DMS53 treated with DMSO at 0.1 percent for 48 hours (cell line): ENCODE measurements around the gene PXDN.
"Not testable (repeated sequence)": the region's sequence is repeated elsewhere in the genome, so short reads cannot be mapped to it uniquely, and the experiment has no call there.

Experiments used
- DNase-seq: peaks from one replicate; lab custom pipeline; 2025; ENCODE audit not compliant: unreplicated experiment; lab: John Stamatoyannopoulos, UW

Gene PXDN

DNA sequence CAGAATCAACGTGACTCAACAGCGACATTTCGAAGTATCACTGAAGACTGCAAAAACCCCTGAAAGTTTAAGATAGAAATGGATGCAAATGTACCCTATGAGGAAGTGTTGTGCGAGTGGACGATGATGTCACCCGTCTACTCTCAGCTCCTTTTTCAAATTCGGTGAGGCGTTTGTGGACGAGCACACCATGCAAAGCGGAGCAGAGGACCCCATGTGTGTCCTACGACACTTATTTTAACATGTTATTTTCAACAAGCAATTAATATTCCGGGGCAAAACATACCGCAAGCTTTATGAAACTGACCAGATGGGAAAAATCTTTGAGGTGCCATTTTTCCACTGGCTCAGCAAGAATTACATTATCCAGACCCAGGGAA is 2.0 kb downstream of the PXDN start:
- DNase-seq: no peak

DNA sequence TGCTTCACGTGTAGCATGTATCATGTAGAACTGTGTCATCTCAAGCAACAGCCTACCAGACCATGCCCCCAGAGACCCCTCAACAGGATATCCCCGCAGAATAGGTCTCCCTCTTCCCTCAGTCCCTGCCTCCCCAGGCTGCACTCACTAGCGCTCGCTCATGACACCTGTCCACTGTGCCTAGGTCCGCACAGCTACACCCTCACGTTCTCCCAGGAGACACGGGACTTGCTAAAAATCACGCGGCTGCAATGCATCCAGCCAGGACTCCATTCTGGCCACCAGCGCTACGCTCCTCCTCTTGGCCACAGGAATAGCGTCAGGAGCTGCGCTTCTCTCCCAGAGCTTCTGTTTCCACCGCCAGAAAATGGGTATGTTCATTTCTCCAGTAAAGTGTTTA is 2.5 kb downstream of the PXDN start:
- DNase-seq: no peak

DNA sequence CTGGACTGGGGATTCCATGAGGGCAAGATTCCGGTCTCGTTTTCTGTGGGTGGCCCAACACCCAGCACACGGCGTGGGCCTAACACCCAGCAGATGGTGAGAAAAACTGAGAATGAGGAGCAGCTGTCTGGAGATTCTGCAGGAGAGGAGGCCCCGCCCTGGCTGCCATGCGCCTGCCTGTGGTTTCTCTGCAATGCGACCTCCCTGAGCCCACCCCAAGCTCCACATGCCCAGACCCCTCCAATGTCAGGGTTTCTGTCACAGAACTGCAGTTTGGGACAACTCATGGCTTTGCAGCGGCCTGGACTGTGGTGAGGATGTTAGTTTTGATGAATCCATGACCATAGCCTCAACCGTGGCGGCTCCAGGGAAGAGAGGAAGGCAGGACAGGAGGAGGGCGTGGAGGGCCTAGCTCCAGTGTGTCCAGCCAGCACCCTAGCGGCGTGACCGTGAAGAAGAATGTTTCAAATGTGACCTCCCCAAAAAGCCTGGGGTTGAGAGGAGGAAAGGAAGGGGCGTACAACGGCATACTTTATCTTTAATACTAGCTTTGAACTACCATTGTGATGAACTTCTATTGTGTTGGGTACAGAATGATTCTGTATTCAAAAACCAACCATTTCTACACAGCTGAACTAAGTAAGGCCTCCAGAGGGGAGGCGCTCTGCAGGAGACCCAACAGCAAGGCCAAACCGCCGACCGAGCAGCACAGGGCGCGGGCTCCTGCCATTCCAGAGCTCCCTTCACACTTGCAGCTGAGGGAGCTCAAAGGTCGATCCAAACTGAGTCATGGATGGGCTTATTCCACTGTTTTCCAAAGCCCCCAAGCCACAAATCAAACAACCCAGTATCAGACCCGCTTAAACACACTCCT is 3.4 kb downstream of the PXDN start:
- no peak for DNase-seq

DNA sequence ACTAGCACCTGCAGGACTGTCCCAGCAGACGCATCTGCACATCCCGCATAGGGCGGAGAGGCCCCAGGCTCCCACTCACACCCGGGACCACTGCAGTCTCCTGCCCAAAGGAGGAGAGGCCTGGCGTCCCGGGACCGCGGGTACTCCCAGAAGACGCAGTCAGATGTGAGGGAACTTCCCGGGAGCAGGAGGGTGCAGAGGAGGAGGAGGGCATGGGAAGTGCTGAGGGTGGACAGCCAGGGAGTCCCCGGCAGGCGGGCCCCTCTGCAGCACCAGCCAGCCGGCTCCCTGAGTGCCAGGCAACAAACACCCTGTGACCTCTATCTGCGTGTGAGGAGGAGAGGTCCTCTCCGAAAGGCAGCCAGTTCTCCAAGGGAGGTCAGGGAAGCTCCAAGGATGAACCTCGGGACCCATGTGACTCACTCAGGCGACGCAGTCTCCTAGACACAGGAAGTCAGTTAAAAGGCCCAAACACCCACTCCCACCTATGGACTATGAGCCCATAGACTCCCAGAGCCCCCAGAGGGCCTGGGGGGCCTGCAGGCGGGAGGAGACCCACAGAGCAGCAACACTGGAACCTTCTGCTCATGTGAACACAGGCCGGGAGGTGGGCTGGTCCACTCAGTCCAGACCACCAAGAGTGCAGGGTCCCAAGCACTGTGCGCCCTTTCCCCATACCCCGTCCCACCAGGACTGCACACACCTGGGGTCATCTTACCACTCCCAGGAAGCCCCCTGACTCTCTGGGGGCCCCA is 4.2 kb downstream of the PXDN start:
- DNase-seq: no peak

DNA sequence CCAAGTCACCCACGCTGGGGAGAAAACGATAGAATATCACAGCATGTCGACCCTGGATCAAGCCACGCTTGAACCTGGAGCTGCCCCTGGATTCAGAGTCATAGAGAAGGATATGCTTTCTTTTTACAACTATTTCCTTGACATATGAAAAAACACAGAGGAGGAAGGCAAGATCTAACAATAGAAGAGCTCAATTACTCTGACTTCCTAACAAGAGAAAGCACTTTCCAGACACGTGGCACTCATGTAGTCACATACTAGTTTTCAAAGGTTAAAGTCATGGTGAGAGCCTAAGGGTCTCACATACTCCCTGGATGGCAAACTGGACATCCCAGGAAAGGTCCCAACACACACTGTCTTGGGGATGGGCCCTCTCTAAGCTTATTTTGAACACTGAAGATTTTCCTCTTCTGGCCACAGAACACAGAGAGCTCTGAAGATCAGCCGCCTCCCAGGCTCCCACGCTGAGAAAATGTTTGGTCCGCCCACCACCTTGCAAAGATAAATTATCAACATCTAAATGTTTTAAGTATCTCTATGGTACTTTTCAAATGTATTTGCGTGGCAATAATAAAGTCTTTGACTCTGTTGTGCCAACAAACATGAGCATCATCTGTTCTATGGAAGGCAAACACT is 4.9 kb downstream of the PXDN start:
- no peak for DNase-seq

DNA sequence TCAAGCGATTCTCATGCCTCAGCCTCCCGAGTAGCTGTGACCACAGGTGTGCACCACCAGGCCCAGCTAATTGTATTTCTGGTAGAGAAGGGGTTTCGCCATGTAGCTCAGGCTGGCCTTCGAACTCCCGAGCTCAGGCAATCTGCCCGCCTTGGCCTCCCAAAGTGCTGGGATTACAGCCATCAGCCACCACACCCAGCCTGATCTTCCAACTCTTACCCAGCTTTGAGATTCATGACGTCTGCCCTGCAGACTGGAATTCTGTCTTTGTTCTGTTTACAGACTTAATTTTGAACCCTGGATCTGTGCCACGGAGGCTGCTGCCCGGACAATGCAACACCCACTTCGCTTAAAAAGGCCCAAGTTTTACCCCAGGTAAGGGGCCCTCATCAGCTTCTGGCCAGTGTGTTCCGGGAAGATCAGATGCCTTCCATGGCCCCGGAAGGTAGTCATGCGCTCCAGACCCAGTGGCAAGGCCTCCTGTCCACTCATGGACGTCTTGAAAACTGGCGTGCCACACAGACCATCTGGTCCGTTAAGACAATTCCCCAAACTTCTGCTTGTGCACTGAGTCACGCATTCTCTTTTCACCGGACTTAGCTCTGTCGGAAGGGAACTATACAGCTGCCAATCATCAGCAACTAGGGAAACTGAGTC is 5.5 kb downstream of the PXDN start:
- no peak for DNase-seq

DNA sequence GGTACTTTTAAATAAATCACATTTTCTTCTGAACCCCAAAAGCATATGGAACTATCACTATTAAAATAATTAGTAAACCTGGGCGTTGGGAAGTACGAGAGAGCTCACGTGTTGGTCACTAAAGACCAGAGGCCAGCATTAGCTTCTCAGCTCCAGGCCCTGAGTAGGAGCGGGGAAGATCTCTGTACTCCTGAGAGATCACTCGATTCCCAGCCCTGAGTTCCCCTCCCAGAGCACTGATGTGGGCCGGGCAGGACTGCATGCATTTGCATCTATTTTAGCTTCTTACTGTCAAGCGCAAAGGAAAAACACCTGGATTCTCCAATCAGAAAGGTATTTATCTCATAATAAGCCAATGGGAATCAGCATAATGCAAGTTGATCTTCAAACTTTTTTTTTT is 6.2 kb downstream of the PXDN start:
- no peak for DNase-seq

DNA sequence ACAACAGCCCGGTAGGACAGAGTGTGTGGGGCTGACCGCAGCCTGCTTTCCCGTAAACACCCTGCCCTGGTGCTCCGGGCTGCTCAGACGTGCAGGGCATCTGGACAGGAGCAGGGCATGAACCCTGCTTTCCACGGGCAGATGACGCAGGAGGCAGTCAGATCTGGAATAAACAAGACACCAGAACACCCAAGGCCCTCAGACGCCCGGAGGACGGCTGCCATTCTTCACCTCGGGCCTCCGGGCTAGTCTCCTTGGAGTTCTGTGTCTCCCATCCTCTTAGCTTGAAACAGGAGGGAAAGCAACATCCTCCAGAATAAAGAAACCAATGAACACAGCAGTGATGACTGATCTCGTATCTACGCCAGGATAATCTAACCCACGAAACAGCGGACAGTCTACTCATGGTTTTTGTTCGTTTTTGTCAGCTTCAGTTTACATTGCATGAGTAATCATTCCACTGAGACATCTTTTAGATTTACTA is 7.3 kb downstream of the PXDN start:
- DNase-seq: no peak

DNA sequence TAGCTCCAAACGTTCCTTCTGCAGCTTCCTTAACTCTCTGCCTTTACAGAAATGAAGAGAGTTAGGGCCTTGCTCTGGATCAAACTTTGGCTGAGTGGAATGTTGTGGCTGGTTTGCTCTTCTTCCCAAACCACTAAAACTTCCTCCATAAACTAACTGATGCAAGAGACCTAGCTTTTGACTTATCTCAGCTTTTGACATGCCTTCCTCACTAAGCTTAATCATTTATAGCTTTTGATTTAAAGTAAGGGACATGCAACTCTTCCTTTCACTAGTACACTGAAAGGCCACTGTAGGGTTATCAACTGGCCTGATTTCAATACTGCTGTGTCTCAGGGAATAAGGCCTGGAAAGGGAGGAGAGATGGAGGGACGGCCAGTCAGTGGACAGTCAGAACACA is 8.3 kb downstream of the PXDN start:
- no peak for DNase-seq

DNA sequence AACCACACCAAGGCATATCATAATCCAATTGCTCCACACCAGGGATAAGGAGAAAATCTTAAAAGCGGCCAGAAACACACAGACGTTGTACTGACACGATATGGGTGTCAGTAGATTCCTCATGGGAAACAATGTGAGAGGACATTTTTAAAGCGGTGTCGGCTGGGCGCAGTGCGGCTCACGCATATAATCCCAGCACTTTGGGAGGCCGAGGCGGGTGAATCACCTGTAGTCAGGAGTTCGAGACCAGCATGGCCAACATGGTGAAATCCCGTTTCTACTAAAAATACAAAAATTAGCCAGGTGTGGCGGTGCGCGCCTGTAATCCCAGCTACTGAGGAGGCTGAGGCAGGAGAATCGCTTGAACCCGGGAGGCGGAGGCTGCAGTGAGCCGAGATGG is 11.0 kb downstream of the PXDN start:
- DNase-seq: not testable (repeated sequence)

DNA sequence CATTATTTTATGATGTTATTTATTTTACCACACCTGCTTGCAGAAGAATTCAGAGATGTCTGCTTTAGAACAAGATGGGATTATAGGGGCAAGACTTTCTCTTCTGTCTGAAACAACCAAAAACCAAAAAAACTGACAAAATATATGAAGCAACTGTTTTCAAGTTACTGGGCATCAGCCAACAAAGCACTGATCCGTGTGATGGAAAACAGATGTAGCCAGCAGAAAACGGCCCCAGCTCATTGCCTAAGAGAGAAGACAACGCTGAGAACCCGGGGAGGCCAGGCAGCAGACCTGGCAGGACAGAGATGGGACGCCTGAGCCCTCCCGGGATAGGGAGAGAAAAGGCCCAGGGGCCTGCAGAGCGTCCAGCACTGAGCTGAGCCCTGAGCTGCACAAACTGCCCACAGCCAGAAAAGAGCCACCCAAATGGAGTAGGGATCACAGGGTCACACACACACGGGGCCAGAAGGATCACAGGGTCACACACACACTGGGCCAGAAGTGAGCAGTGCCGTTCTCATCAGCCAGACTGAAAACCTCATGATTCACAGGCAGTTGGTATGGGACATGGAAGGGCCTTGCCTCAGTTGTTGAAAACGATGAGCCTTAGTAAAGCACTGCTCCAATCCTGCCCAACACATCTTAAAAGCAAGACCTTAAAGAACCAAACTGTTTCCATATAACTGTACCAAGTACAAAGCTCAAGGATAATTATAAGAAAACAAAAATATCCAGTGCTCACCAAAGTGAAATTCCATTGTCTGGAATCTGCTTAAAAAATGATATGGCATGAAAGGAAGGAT is 12.1 kb downstream of the PXDN start:
- no peak for DNase-seq

DNA sequence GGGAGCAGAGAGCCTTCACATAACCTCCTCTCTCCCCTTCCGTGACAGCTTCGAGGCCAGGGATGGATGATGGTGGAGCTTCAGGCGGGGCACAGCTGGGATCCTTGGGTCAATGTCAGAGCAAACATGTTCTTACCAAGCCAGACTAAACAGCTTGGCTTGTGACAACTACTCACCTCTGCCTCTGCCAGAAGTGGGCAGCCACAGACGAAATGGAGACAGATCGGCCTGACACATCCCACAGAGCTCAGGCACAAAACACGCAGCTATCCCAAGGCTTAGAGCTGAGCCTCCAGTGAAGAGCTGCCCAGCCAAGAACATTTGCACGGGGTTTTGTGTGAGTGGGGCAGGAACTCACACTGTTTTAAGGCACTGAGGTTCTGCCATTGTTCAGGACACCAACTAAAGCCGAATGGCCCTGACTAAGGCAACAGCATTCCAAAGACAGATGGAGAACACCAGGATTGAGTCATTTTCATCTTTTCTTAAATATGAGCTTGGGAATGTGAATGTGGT is 12.8 kb downstream of the PXDN start:
- DNase-seq: no peak

DNA sequence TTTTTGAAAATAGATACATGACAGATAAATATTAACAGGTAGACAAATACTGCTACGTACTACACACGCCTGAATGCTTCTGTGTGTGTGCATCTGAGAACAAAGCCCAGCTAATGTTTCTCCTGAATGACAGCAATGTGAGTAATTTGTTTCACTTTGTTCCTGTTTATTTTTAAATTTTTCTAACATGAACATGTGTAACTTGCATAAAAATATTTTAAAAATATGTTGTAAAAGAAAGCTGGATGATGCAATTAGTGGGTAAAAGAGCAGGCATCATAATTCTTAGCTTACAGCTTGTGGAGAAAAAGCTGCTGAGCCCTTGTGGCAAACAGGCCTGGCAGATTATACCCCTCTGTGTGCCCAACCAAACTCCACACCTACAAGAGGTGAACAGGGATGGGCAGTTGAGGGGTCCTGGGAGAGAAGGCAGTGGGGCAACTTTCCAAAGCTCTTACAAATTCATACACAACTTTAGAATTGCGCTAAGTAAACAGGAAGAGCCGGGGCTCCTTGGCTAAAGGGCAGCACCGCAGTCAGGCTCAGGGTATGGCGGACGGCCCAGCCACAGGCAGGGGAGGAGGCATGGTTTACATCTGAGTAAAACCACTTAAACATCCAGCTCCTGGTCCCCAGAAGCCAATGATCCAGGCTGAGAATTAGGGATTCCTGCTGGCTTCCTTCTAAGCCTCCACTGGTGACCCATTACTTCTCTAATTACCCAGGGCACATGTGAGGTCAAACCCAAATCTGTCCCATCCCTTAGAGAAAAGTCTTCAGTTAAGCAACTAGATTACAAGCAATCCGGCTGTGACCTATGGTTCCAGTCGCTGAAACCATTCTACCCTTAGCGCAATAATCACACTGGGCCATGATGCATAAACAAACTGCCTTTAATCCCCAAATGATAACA is 14.0 kb downstream of the PXDN start:
- no peak for DNase-seq

DNA sequence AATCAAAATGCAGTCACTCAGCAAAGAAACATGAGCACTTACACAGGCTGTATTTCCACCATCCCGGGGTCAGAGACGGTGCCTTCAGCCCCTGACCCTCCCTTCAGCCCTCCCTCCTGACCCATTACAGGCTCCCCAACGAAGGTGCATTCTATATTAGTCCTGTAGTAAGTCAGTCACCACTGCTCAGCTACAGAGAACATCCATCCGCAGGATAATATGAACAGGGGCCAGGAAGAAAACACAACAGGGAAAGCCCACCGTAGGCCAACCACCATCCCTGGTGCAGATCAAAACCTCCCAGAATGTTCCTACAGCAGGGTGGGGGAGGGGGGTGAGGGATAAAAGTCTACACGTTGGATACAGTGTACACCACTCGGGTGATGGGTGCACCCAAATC is 15.1 kb downstream of the PXDN start:
- DNase-seq: no peak

DNA sequence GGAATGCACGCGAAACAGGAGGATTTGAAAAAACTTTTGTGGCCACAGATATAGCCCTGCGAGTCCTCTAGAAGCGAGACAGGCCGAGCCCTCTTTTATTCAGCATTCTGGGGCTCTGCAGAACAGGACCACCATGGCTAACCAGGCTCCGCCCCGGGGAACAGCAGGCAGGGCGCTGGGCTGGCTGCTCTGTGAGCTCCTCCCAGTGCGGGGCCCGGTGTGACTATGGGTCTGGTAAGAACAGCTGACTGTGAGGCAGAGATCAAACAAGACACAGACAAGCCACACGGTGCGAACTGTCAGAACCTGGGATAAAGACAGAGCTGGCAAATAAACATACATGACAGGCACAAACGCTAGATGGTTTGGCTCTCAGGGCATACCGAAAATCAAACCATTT is 15.5 kb downstream of the PXDN start:
- no peak for DNase-seq

DNA sequence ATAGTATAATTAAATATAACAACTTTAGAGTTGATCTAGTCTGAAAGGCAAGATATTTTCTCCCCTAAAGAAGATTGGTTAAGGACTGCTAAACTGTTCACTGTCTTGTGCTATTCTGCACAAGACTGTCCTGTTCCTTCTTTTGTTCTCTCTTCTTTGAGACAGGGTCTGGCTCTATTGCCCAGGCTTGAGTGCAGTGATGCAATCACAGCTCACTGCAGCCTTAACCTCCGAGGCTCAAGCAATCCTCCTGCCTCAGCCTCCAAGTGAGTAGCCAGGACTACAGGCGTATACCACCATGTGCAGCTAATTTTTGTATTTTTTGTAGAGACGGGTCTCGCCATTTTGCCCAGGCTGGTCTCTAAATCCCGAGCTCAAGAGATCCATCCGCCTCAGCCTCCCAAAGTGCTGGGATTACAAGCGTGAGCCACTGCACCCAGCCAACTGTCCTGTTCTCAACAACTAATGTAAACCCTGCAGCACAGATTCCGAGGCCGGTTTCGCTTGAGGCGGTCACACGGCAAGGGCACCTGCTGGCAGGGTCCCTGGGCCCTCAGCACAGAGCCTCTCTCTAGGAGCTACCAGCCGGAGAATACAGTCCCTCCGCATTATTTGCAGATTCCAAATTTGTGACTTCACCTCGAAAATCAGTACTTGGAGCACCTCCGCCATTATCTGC is 16.4 kb downstream of the PXDN start:
- DNase-seq: no peak

DNA sequence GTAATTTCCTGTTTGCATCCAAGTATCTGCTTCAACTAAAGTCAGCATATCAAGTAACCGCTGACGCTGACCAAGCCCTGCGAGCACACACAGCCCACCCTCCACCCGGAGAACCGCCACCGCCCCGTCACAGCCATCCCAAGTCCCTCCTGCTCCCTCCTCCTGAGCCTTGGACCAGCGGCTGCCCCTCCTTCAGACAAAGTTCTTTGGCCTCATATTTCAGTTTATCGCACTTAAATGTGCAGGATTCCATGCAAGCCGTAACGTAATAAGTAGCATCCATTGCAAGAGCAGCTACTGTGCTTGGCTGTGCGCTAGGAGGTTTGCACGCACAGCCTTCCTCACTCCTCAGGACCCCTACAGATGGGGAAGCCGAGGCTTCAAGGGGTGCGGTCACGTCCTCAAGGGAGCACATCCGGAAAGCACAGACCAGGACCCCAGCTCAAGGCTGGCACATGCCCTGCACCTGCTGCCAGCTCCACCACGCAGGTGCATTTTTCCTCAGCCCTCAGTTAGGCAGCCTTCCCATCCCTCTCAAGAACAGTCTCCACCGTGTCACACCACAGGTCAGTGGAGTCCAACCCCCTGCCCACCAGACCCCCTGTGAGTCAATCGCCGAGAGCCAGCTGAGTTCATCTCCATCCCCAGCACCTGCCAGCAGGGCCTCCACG is 17.1 kb downstream of the PXDN start:
- DNase-seq: no peak

DNA sequence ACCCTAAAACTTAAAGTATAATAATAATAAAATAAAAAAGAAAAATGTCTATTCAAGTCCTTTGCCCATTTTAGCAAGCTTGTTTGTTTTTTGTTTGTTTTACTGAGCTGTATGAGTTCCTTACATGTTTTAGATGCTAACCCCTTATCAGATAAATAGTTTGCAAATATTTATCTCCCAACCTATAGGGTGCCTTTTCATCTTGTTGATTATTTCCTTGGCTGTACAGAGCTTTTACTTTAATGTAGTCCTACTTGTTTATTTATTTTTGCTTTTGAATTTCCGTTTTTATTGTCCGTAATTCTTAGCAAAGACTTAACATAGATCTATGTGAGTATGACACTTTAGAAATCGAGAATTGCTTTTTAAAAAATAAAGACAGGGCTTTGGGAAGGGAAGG is 17.8 kb downstream of the PXDN start:
- no peak for DNase-seq
